ENCODE measurements around the gene GGPS1.

The GGPS1 gene

DNA sequence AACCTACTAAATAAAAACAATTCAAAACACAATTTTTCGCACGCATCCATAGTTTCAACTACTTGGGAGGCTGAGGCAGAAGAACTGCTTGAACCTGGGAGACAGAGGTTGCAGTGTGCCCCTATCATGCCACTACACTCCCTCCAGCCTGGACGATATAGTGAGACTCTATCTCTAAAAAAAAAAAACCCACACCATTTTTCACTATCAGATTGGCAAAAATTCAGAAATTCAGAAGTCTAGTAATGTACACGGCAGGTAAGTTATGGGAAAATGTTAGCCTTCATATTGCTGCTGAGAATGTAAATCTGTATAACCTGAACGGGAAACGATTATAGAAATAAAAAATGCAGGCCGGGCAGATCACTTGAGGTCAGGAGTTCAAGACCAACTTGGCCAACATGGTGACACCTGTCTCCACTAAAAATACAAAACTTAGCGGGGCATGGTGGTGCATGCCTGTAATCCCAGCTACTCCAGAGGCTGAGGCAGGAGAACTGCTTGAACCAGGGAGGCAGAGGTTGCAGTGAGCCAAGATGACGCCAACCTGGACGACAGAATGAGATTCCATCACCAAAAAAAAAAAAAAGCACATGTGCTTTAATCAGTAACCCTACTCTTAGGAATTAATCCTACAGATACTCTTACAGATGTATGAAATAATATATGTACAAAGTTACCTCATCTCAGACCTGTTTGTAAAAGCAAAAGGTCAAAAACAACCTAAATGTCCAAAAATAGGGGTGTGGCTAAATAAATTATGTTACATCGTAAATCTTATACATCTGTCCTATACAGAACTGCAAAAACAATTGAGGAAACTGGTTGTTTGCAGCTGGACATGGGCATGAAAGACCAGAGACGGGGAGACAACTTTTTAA lies 38.3 kb upstream of the GGPS1 start:
- TF ChIP-seq, protein P1, sequence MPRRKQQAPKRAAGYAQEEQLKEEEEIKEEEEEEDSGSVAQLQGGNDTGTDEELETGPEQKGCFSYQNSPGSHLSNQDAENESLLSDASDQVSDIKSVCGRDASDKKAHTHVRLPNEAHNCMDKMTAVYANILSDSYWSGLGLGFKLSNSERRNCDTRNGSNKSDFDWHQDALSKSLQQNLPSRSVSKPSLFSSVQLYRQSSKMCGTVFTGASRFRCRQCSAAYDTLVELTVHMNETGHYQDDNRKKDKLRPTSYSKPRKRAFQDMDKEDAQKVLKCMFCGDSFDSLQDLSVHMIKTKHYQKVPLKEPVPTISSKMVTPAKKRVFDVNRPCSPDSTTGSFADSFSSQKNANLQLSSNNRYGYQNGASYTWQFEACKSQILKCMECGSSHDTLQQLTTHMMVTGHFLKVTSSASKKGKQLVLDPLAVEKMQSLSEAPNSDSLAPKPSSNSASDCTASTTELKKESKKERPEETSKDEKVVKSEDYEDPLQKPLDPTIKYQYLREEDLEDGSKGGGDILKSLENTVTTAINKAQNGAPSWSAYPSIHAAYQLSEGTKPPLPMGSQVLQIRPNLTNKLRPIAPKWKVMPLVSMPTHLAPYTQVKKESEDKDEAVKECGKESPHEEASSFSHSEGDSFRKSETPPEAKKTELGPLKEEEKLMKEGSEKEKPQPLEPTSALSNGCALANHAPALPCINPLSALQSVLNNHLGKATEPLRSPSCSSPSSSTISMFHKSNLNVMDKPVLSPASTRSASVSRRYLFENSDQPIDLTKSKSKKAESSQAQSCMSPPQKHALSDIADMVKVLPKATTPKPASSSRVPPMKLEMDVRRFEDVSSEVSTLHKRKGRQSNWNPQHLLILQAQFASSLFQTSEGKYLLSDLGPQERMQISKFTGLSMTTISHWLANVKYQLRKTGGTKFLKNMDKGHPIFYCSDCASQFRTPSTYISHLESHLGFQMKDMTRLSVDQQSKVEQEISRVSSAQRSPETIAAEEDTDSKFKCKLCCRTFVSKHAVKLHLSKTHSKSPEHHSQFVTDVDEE (CRISPR knock-in tag; IDR thresholded peaks at IDR 0.05), result no peak
- no peak for TF ChIP-seq RARB (CRISPR knock-in tag; IDR thresholded peaks at IDR 0.05)
- no peak for TF ChIP-seq ZC3H10 (CRISPR knock-in tag; IDR thresholded peaks at IDR 0.05)
- TF ChIP-seq ZNF70 (CRISPR knock-in tag; IDR thresholded peaks at IDR 0.05), result no peak
- no peak for TF ChIP-seq CSDC2 (CRISPR knock-in tag; IDR thresholded peaks at IDR 0.05)
- ATAC-seq, result no peak

DNA sequence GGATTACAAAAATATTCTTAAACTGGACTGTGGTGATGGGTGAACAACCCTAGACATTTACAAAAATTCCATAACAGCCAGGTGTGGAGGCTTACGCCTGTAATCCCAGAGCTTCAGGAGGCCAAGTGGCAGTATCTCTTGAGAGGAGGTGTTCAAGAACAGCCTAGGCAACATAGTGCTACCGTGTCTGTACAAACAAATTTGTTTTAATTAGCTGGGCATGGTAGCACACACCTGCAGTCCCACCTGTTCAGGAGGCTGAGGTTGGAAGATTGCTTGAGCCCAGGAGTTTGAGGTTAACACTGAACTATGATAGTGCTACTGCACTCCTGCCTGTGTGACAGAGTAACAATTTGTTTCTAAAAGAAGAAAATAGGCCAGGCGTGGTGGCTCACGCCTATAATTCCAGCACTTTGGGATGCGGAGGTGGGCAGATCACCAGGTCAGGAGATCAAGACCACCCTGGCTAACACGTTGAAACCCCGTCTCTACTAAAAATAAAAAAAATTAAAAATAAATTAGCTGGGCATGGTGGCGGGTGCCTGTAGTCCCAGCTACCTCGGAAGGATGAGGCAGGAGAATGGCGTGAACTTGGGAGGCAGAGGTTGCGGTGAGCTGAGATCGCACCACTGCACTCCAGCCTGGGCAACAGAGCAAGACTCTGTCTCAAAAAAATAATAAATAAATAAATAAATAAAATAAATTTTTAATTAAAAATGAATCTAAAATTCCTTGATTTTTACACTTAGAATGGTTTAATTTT lies 37.4 kb upstream of the GGPS1 start:
- no peak for ATAC-seq
- TF ChIP-seq ISL1 (CRISPR knock-in tag; IDR thresholded peaks at IDR 0.05) (no peak), ARNTL (CRISPR knock-in tag; IDR thresholded peaks at IDR 0.05; ENCODE audit: borderline replicate concordance, low read depth) (no peak), GLIS3 (CRISPR knock-in tag; IDR thresholded peaks at IDR 0.05) (no peak), OSR1 (CRISPR knock-in tag; IDR thresholded peaks at IDR 0.05) (no peak), ZNF565 (CRISPR knock-in tag; conservative IDR thresholded peaks at IDR 0.05; ENCODE audit: low read depth) (no peak), RARB (CRISPR knock-in tag; IDR thresholded peaks at IDR 0.05) (no peak), BACH2 (CRISPR knock-in tag; IDR thresholded peaks at IDR 0.05; ENCODE audit: borderline replicate concordance) (no peak), ZNF8 (CRISPR knock-in tag; IDR thresholded peaks at IDR 0.05) (no peak), ZNF70 (CRISPR knock-in tag; IDR thresholded peaks at IDR 0.05) (no peak)
- TF ChIP-seq, protein P2, sequence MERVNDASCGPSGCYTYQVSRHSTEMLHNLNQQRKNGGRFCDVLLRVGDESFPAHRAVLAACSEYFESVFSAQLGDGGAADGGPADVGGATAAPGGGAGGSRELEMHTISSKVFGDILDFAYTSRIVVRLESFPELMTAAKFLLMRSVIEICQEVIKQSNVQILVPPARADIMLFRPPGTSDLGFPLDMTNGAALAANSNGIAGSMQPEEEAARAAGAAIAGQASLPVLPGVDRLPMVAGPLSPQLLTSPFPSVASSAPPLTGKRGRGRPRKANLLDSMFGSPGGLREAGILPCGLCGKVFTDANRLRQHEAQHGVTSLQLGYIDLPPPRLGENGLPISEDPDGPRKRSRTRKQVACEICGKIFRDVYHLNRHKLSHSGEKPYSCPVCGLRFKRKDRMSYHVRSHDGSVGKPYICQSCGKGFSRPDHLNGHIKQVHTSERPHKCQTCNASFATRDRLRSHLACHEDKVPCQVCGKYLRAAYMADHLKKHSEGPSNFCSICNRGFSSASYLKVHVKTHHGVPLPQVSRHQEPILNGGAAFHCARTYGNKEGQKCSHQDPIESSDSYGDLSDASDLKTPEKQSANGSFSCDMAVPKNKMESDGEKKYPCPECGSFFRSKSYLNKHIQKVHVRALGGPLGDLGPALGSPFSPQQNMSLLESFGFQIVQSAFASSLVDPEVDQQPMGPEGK (CRISPR knock-in tag; IDR thresholded peaks at IDR 0.05; ENCODE audit: borderline replicate concordance), result no peak

DNA sequence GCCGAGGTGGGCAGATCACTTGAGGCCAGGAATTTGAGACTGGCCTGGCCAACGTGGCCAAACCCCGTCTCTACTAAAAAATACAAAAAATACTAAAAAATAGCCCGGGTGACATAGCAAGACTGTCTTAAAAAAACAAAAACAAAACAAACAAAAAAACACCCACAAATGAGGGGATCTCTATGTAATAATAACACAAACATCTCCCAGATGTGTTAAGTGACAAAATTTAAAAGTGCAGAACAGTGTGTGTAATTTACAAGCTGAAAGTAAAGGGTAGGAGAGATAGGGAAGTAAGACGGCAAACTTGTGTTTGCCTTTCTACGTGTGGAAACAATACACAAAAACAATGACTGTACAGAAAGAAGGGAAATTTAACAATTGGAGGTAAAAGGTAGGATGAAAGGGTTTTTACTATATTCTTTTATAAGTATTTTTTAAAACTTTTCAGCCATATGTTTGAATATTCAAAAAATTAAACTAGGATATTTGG lies 36.7 kb upstream of the GGPS1 start:
- no peak for TF ChIP-seq ZFP30 (CRISPR knock-in tag; IDR thresholded peaks at IDR 0.05)
- TF ChIP-seq, protein P2 (CRISPR knock-in tag; IDR thresholded peaks at IDR 0.05; ENCODE audit: borderline replicate concordance), result no peak

DNA sequence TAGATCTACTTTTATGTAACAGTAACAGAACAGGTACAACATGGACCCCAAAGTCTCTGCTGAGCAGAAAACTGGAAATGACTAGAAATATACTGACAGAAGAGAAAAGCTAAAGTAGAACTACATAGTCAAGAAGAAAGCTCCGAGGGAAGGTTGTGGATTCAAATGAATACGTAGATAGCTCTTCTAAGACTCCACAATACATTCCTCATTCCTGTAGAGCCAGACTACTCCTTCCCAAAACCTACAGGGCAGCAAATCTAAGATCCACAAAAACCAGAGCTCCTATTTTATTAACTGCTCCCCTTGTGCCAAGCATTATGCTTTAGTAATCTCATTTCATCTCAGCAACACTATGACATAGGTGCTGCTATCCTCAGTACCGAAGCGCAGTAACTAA lies 35.6 kb upstream of the GGPS1 start:
- TF ChIP-seq TOX (CRISPR knock-in tag; IDR thresholded peaks at IDR 0.05; ENCODE audit: borderline replicate concordance), result no peak
- TF ChIP-seq OSR1 (CRISPR knock-in tag; IDR thresholded peaks at IDR 0.05), result no peak
- TF ChIP-seq GLIS3 (CRISPR knock-in tag; IDR thresholded peaks at IDR 0.05), result no peak
- no peak for TF ChIP-seq BACH2 (CRISPR knock-in tag; IDR thresholded peaks at IDR 0.05; ENCODE audit: borderline replicate concordance)
- TF ChIP-seq, protein P3, sequence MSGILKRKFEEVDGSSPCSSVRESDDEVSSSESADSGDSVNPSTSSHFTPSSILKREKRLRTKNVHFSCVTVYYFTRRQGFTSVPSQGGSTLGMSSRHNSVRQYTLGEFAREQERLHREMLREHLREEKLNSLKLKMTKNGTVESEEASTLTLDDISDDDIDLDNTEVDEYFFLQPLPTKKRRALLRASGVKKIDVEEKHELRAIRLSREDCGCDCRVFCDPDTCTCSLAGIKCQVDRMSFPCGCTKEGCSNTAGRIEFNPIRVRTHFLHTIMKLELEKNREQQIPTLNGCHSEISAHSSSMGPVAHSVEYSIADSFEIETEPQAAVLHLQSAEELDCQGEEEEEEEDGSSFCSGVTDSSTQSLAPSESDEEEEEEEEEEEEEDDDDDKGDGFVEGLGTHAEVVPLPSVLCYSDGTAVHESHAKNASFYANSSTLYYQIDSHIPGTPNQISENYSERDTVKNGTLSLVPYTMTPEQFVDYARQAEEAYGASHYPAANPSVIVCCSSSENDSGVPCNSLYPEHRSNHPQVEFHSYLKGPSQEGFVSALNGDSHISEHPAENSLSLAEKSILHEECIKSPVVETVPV (CRISPR knock-in tag; IDR thresholded peaks at IDR 0.05), result no peak
- TF ChIP-seq RARB (CRISPR knock-in tag; IDR thresholded peaks at IDR 0.05), result no peak
- TF ChIP-seq ESRRG (CRISPR knock-in tag; IDR thresholded peaks at IDR 0.05), result no peak
- TF ChIP-seq ZNF565 (CRISPR knock-in tag; conservative IDR thresholded peaks at IDR 0.05; ENCODE audit: low read depth), result no peak
- TF ChIP-seq, protein P4, sequence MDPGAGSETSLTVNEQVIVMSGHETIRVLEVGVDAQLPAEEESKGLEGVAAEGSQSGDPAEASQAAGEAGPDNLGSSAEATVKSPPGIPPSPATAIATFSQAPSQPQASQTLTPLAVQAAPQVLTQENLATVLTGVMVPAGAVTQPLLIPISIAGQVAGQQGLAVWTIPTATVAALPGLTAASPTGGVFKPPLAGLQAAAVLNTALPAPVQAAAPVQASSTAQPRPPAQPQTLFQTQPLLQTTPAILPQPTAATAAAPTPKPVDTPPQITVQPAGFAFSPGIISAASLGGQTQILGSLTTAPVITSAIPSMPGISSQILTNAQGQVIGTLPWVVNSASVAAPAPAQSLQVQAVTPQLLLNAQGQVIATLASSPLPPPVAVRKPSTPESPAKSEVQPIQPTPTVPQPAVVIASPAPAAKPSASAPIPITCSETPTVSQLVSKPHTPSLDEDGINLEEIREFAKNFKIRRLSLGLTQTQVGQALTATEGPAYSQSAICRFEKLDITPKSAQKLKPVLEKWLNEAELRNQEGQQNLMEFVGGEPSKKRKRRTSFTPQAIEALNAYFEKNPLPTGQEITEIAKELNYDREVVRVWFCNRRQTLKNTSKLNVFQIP (CRISPR knock-in tag; IDR thresholded peaks at IDR 0.05; ENCODE audit: borderline replicate concordance, low read depth), result no peak
- TF ChIP-seq ARNTL (CRISPR knock-in tag; IDR thresholded peaks at IDR 0.05; ENCODE audit: borderline replicate concordance, low read depth), result no peak
- TF ChIP-seq ZFP3 (CRISPR knock-in tag; IDR thresholded peaks at IDR 0.05), result no peak
- TF ChIP-seq, protein P2 (CRISPR knock-in tag; IDR thresholded peaks at IDR 0.05; ENCODE audit: borderline replicate concordance), result no peak
- TF ChIP-seq ISL1 (CRISPR knock-in tag; IDR thresholded peaks at IDR 0.05), result no peak
- no peak for TF ChIP-seq TCF4 (CRISPR knock-in tag; IDR thresholded peaks at IDR 0.05; ENCODE audit: borderline replicate concordance)
- no peak for ATAC-seq

More for the DNA sequence above, 36.7 kb upstream of the GGPS1 start:
- ATAC-seq, result no peak
